AG08396 (cell line): Measurements from ENCODE around the gene DNAJC12.
"Not testable (repeated sequence)": the region's sequence is repeated elsewhere in the genome, so short reads cannot be mapped to it uniquely, and the experiment has no call there.

Experiments
- DNase-seq: peaks from one replicate; pipeline ENCODE4 v3.0.0; 2012; ENCODE audit warnings: low spot score, mixed read lengths

The DNAJC12 gene

GRCh38 chr10:67837541-67838314 lies at the start of gene DNAJC12:
Gene DNAJC12 (minus strand): TSS chr10:67838188. CDS start chr10:67838011, 177 bp downstream.
- peak; percentile 17 for DNase-seq

GRCh38 chr10:67884842-67885670 lies 47.1 kb upstream of the DNAJC12 start:
- peak; percentile 79 for DNase-seq

- DNase-seq: peak; percentile 97
Observed at GRCh38 chr10:67884313-67884841, 46.4 kb upstream of the DNAJC12 start, which contains the start of gene SIRT1. Gene SIRT1 (plus strand): TSS chr10:67884656. CDS start chr10:67884722, 66 bp downstream.

GRCh38 chr10:67883710-67884312 lies 45.8 kb upstream of the DNAJC12 start:
- no peak for DNase-seq

- DNase-seq: no peak
Observed at GRCh38 chr10:67878133-67878532, 40.1 kb upstream of the DNAJC12 start.

- not testable (repeated sequence) for DNase-seq
Observed at GRCh38 chr10:67877421-67877820, 39.4 kb upstream of the DNAJC12 start.

GRCh38 chr10:67875340-67876238 lies 37.6 kb upstream of the DNAJC12 start:
- no peak for DNase-seq

- DNase-seq: no peak
Observed at GRCh38 chr10:67869996-67870395, 32.0 kb upstream of the DNAJC12 start.

- DNase-seq: no peak
Observed at GRCh38 chr10:67868132-67868531, 30.1 kb upstream of the DNAJC12 start.

- no peak for DNase-seq
Observed at GRCh38 chr10:67864607-67865371, 26.8 kb upstream of the DNAJC12 start.

GRCh38 chr10:67863094-67863493 lies 25.1 kb upstream of the DNAJC12 start:
- DNase-seq: no peak

- no peak for DNase-seq
Observed at GRCh38 chr10:67861750-67862432, 23.9 kb upstream of the DNAJC12 start.

GRCh38 chr10:67858971-67859370 lies 21.0 kb upstream of the DNAJC12 start:
- DNase-seq: no peak

GRCh38 chr10:67853512-67853911 lies 15.5 kb upstream of the DNAJC12 start:
- no peak for DNase-seq

- no peak for DNase-seq
Observed at GRCh38 chr10:67852761-67853160, 14.8 kb upstream of the DNAJC12 start.

GRCh38 chr10:67851186-67851585 lies 13.2 kb upstream of the DNAJC12 start:
- DNase-seq: no peak

GRCh38 chr10:67849331-67850011 lies 11.5 kb upstream of the DNAJC12 start:
- peak; percentile 91 for DNase-seq

GRCh38 chr10:67843284-67843683 lies 5.3 kb upstream of the DNAJC12 start:
- no peak for DNase-seq

GRCh38 chr10:67841737-67842136 lies 3.7 kb upstream of the DNAJC12 start:
- no peak for DNase-seq
